Endometrium (tissue), 2 donors: Measurements from ENCODE around the gene WDR37.

Source experiments
- FAIRE-seq: peaks from 2 replicates; lab custom pipeline; 2012; peaks lifted over from hg19 to GRCh38; lab: Jason Lieb, UNC
- donor health status: control.
- donor health status: control.

The WDR37 gene

DNA sequence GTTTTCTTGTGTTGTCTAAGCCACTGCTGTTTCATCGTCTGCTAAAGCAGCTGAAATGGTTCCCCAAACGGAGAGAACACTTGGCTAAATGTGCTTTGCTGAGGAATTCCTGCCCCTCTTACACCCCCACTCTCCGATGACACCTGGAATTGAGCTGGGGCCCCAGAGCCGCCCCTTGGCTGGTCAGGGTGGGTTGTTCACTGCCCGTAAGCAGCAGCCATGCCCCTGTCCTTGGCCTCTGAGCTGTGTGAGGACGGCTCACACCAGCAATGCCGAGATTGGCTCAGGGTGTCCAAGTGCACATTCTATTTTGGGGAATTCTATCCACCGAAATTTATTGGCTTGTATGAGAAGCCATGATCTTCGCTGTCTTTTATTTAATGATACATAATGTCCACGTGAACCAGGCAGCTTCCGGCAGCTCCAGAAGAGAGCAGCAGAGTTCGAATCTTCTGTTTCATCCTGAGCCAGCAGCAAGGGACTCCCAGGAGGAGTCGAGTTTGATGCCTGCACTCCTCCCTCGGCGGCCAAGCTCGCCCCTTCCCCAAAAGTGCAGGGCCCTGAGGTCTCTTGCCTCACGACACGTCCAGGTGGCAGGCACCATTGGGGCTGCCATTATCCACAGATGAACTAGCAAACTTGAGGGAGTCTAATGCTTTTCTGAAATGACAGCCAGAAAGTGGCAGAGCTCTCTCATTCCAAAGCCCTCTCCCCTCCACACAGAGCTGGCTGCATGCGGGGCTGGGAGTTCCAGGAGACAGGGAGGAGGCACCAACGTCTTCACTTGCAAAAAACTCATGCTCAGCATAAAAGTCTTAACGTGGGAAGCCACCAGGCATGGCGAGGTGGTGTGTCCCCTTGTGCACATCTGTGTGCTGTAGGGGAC, 114.0 kb downstream of the WDR37 start:
- FAIRE-seq = no peak

DNA sequence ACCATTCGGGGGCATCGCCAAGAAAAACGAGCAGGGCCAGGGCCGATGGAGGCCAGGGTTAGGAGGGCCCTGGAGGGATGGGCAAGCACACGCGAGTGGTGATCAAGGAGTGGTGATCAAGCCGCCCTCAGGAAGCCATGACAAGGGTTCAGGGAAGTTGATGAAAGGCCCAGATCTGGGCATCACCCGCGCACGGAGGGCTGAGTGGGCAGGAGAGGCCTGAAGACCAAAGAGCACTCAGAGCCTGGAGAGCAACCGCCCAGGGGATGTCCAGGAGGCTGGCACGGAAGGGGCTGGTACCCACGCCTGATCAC, 114.6 kb downstream of the WDR37 start:
- FAIRE-seq = no peak

DNA sequence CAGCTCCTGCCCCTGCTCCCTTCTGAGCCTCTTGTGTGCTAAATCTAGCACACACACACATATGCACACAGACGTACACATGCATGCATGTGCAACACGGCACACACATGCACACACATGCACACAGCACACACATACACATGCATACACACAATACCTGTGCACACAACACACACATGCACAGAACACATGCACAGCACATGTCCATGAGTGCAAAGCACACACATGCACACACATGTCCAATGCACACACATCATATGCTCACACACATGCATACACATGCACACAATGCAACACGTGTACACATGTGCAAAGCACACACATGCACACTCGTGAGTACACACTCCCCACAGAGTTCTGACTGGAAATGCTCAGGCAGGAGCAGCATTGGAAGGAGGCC, 115.0 kb downstream of the WDR37 start:
- no peak for FAIRE-seq

DNA sequence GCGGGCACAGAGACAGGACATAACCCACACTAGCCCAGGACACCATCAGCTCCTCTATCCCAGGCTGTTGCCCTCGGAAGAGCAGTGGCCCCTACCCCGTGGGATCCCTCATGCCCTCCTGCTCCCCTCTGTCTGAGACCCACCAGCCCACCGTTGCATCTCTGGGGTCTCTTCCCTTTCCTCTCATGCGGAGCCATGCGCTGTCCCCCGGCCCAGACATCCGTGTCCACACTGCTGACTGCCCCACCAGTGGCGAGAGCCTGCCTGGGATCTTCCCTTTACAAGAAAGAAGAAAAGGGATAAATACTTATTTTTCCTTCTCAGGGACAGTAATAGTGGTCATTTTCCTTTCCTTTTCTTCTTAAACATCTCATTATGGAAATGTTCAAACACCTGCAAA, 115.4 kb downstream of the WDR37 start:
- no peak for FAIRE-seq

DNA sequence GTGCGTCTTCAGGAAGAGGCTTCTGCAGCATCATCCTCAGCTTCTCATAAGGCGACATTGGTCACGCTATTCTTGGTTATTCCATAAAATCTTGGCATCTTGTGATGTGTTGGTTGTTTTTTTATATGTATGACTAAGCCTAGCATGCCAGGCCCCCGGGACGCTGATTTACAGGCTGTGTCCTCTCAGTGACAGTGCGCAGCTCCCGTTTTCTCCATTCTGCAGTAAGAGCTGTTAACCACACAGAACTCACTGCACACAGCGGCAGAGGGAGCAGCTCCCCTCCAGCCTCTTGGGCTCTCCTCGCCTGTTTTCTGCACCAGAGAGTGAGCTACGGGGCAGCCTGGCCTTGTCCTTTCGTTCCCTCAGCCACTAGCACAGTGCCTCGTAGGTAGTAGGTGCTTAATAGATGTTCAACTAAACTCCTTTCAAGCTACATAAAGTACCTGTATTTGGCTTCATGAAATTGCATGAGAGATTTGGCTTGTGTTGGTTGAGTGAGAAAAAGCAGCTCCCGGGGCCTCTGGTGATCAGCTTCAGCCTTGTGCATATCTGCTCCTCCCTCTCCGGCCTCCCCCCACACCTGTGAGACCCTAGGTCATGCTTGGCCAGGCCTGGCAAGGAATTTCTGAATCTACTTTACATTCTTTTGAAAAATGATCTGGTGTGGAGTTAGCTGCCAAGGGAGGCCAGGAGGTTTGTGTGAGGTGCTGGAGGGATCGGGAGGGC, 116.2 kb downstream of the WDR37 start:
- FAIRE-seq = no peak

DNA sequence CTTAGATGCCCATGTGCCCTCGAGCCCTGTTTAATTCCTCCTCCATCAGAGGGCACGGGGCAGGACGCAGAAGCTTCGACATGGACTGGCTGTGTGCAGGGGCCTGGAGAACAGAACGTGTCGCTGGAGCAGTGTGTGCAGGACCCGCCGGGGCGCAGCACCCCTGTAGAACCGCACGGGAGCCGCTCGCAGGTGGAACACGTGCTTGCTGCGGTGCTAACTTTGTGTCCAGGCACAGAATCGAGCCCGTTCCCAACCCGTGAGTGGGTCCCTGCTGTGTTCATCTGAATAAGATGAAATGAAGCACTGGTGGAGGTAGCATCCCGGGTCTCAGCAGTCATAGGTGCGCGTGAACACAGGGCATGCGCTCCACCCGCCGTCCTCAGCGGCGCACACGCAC, 116.9 kb downstream of the WDR37 start:
- FAIRE-seq = no peak

DNA sequence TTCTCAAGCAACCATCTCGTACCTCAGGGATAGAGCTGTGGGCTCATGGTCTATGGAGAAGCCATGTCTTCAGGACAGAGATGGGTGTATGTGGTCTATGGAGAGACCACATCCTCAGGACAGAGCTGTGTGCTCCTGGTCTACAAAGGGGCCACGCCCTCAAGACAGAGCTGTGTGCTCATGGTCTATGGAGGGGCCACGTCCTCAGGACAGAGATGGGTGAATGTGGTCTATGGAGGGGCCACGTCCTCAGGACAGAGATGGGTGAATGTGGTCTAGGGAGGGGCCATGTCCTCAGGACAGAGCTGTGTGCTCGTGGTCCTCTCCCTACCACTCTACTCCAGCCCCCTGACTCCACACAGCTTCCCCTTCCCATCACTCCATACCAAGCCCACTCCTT, 117.8 kb downstream of the WDR37 start:
- FAIRE-seq = no peak

DNA sequence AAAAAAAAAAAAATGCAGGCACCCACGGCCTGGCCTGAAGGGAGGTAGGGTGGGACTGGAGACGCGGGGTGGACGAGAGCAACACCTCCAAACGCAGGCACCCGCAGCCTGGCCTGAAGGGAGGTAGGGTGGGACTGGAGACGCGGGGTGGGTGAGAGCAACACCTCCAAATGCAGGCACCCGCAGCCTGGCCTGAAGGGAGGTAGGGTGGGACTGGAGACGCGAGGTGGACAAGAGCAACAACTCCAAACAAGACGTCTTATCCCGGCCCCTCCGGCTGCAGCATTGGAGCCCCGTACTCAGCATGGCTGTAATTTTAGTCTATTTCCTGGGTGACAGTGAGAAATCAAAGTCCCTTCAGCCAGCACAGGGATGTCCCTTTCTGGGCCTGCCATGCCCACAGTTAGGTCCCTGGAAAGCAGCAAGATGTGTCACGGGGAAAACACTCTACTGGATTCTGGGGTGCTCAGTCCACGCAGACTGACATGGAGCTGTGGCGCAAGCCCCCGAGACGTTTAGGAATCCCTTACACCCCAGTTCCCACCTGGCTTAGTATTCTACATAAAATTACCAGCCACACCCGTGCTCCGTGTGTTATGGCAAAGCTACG, 119.9 kb downstream of the WDR37 start:
- no peak for FAIRE-seq

DNA sequence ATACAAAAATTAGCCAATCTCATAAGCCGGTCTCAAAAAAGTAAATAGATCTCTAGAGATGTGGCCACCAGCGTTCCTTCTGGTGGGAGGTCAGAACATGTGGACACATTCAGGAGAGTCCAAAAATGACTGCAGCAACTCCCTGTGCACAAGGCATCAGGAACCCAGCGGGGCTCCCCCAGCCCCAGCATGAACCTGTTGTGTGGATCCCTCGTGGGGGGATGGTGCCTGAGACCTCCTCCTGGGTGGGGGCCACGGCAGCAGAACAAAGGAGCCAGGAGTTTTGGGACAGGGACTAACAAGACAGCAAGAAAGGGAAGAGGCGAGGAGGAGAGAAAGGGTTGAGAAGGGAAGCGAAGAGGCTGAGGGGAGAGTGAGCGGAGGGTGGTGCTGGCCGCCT, 121.8 kb downstream of the WDR37 start:
- no peak for FAIRE-seq

DNA sequence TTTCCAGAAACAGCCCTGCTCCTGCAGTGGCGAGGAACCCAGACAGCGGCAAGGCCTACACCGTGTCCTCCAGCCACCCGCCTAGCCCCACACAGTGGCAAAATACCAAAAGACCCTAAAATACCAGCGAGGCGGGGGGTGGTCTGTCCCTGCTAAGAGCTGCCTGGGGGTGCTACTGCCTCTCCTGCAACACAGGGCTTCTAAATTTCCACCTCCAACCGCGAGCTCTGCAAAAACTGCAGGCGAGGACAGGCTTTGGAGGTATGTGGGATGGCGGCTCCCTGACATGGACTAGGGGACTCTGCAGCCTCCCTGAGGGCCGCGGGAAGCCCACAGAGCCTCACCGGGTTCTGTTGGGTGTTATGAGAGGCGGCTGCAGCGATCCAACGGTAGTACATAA, 122.3 kb downstream of the WDR37 start:
- no peak for FAIRE-seq

DNA sequence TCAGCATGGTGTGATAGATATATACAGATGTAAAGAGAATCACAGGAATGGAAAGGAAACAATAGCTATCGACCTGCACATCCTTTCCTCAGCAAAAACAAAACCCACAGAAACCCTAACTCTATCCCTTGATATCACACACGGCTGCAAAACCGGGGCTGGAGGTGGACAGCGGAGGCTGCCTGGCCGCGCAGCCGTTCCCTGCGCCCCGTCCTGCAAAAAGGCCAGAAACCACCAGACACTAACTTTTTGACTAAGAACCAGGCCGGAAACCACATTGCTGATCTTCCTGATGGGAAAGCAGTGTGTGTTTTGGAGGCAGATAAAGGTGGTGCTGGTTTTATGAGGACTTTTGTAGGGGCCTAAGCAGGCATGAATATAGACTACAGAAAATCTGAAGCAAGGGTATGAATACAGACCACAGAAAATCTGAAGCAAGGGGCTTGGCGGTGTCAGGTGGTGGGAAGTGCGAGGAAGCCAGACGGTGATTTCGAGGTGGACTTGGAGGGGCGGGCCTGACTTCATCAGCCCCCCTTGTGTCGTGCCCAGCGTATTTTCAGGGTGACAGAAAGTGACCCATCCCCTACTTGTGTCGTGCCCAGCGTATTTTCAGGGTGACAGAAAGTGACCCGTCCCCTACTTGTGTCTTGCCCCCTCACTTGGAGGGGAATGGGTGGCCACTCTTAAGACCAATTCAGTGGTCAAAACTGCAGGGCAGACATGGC, 123.3 kb downstream of the WDR37 start:
- no peak for FAIRE-seq

DNA sequence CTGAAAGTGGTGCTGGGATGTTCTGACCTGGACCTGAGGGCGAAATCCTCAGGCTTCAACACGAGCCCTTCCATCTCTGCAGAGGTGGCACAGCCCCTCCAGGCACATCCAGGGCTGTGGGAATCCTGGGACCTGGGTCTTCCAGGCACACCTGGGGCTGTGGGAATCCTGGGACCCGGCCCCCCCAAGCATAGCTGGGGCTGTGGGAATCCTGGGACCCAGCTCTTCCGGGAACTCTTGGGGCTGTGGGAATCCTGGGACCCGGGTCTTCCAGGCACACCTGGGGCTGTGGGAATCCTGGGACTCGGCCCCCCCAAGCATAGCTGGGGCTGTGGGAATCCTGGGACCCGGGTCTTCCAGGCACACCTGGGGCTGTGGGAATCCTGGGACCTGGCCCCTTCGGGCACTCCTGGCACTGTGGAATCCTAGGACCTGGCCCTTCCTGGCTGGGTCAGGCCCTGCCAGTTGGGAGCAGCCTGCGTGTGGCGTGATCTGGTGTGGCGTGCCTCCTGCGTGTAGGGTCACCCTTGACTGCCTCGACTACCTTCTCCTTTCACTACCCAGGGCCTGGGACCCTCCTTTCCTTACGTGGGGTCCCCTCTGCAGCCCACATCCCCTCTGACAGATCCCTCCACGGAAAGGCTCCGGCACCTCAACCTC, 124.0 kb downstream of the WDR37 start:
- no peak for FAIRE-seq

DNA sequence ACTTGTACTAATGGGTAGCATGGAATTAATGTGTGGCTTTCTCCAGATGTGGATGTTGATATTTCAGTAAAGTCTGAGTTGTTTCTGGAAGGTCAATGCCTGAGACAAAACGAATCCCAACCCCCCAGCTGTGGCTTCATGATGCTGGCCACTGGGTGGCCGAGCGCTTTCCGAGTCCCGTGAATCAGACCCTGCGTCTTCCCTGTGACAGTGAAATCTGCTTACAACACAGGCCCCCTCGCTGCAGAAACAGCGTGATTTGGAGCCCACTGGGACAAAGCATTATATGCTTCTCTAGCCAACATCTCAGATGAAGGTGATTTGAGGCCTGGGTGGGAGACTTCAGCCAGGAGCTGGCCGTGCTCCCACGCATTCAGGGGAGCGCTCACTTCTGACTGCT, 124.7 kb downstream of the WDR37 start:
- no peak for FAIRE-seq
